ENCODE measurements around the gene KIF3B.
A peak's percentile ranks its signal among the peaks of the same experiment; 100 is the strongest.

KIF3B gene

DNA sequence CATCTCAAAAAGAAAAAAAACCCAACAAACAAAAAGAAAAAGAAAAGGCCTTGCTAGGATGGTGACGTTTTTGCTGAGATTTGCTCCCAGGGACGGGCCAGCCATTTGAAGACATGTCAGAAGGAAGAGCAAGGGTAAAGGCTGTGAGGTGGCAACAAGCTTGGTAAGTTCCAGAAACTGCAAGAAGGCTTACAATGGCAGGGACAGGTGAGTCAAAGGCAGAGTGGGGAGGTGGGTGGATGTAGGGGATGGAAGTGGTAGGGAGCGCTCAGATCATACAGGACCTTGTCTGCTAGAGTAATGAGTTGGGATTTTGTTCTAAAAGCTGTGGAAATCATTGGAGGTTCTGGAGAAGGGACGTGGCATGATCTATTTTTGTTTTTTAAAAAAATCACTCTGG is 4.3 kb downstream of the KIF3B start:
- Histone ChIP-seq H3K4me1 (ENCODE audit: low read length) (peaks cover 26% of the 10 kb centered on the region), H3K4me2 (ENCODE audit: low read depth, low read length) (no peak overlapping the region), H3K27me3 (replicated peaks; ENCODE audit: insufficient read depth, low read length) (no peaks in the 10 kb centered on the region), H3K9me2 (replicated peaks; ENCODE audit: insufficient read depth, low read length) (no peaks in the 10 kb centered on the region), H2AFZ (ENCODE audit: low read length) (no peak overlapping the region), H4K20me1 (ENCODE audit: insufficient read depth, low read length) (no peaks in the 10 kb centered on the region), H3K9me3 (replicated peaks; ENCODE audit: insufficient read depth, low read length) (no peaks in the 10 kb centered on the region), H3K4me3 (ENCODE audit: low read length) (no peak overlapping the region), H3K27ac (ENCODE audit: low read length) (no peak overlapping the region), H3K9ac (ENCODE audit: low read length) (no peak overlapping the region), H3F3A (ENCODE audit: insufficient read depth, low read length) (peaks cover 14% of the 10 kb centered on the region), H3K79me2 (ENCODE audit: low read length) (peaks cover 48% of the 10 kb centered on the region), H3K36me3 (replicated peaks; ENCODE audit: insufficient read depth, low read length) (no peaks in the 10 kb centered on the region)
- no peak for TF ChIP-seq EZH2 (optimal IDR thresholded peaks at IDR 0.05; ENCODE audit: low read depth, low read length)
- no peak for TF ChIP-seq CTCF (IDR thresholded peaks at IDR 0.05; ENCODE audit: low read length)
- no peak for TF ChIP-seq EZH2phosphoT487 (IDR thresholded peaks at IDR 0.05; ENCODE audit: low read length)
- no peak for DNase-seq

- Histone ChIP-seq H3K79me2 (ENCODE audit: low read length) (peaks cover 56% of the 10 kb centered on the region), H4K20me1 (ENCODE audit: insufficient read depth, low read length) (no peaks in the 10 kb centered on the region), H3K9me3 (replicated peaks; ENCODE audit: insufficient read depth, low read length) (no peaks in the 10 kb centered on the region), H3K4me1 (ENCODE audit: low read length) (peaks cover 33% of the 10 kb centered on the region), H3K9ac (ENCODE audit: low read length) (no peak overlapping the region), H3K36me3 (replicated peaks; ENCODE audit: insufficient read depth, low read length) (no peaks in the 10 kb centered on the region), H3K27ac (ENCODE audit: low read length) (no peak overlapping the region), H3K4me3 (ENCODE audit: low read length) (no peak overlapping the region), H3K4me2 (ENCODE audit: low read depth, low read length) (no peak overlapping the region), H3K27me3 (replicated peaks; ENCODE audit: insufficient read depth, low read length) (no peaks in the 10 kb centered on the region), H2AFZ (ENCODE audit: low read length) (no peak overlapping the region), H3F3A (ENCODE audit: insufficient read depth, low read length) (peaks cover 14% of the 10 kb centered on the region), H3K9me2 (replicated peaks; ENCODE audit: insufficient read depth, low read length) (no peaks in the 10 kb centered on the region)
- no peak for DNase-seq
- TF ChIP-seq EZH2 (optimal IDR thresholded peaks at IDR 0.05; ENCODE audit: low read depth, low read length): no peak
- no peak for TF ChIP-seq EZH2phosphoT487 (IDR thresholded peaks at IDR 0.05; ENCODE audit: low read length)
- TF ChIP-seq CTCF (IDR thresholded peaks at IDR 0.05; ENCODE audit: low read length): no peak
Measured at GRCh38 chr20:32282461-32282860, 5.0 kb downstream of the KIF3B start.

DNA sequence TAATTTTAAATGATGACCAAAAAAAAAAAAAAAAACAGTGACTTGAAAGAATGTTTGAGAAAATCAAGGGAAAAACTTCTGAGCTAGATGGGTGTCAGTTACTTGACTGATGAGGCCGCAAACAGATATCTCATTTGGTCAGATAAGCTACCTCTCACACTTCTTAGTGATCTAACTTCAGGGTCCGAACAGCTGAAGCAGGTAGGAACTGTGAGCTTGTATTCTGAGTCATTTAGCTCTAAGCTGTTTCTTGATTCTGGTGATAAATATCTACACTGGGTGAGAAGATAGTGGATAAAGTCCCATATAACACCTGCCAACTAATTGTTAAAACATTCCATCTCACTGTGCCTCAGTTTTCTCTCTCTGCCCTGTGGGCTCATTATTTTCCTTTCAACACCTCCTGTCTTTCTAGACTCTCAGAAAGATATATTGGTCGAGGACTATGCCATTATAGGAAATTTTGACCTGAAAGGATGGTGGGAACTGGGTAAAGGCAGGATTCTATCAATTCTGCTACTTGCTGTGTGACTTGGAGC is 7.7 kb downstream of the KIF3B start:
- peak overlapping the region; percentile 67; the same call in 1 of the 2 replicates for H3K27ac ChIP-seq (ENCODE audit: low read length)
- no peak for DNase-seq
- H3K9me2 ChIP-seq (replicated peaks; ENCODE audit: insufficient read depth, low read length): no peaks in the 10 kb centered on the region
- H4K20me1 ChIP-seq (ENCODE audit: insufficient read depth, low read length): no peaks in the 10 kb centered on the region
- H2AFZ ChIP-seq (ENCODE audit: low read length): peak overlapping the region; percentile 37; the same call in 1 of the 2 replicates
- peaks cover 42% of the 10 kb centered on the region for H3K79me2 ChIP-seq (ENCODE audit: low read length)
- no peaks in the 10 kb centered on the region for H3K27me3 ChIP-seq (replicated peaks; ENCODE audit: insufficient read depth, low read length)
- H3K4me3 ChIP-seq (ENCODE audit: low read length): no peak overlapping the region
- peak overlapping the region; percentile 64 for H3K4me2 ChIP-seq (ENCODE audit: low read depth, low read length)
- TF ChIP-seq EZH2 (optimal IDR thresholded peaks at IDR 0.05; ENCODE audit: low read depth, low read length) (no peak), EZH2phosphoT487 (IDR thresholded peaks at IDR 0.05; ENCODE audit: low read length) (no peak), CTCF (IDR thresholded peaks at IDR 0.05; ENCODE audit: low read length) (no peak)
- H3K4me1 ChIP-seq (ENCODE audit: low read length): peaks cover 27% of the 10 kb centered on the region
- H3K36me3 ChIP-seq (replicated peaks; ENCODE audit: insufficient read depth, low read length): no peaks in the 10 kb centered on the region
- peaks cover 14% of the 10 kb centered on the region for H3F3A ChIP-seq (ENCODE audit: insufficient read depth, low read length)
- no peaks in the 10 kb centered on the region for H3K9me3 ChIP-seq (replicated peaks; ENCODE audit: insufficient read depth, low read length)
- peak overlapping the region; percentile 39; the same call in 1 of the 2 replicates for H3K9ac ChIP-seq (ENCODE audit: low read length)
